ENCODE data around the gene CR1L. TPM values are rescaled to one million over a fixed set of nuclear protein-coding genes. Genes with fewer than 3 reads are reported as not detected.

CR1L gene
- total and polyA plus RNA-seq, 2 of the 8 experiments (the other 6 are each of a cell fraction or from before 2014, with no cell fraction given), result 0.39 TPM; not detected in 1

GRCh38 chr1:207702317-207702716 lies 57.4 kb downstream of the CR1L start:
- Histone ChIP-seq H3K27me3 (replicated peaks in 1 of 4; ENCODE audit: control insufficient read depth in 3 of 4, extremely low read depth in 1 of 4, insufficient read depth in 3 of 4, low read length in 3 of 4) (no peaks in the 10 kb centered on the region), H3K56ac (replicated peaks; ENCODE audit: insufficient read length, low read depth, low read length) (no peak overlapping the region), H3K18ac (ENCODE audit: extremely low read depth, low read length) (no peak overlapping the region), H3K9me3 (ENCODE audit: insufficient read depth in 2 of 2, low read depth in 1 of 2, low read length in 1 of 2) (no peaks in the 10 kb centered on the region), H3K14ac (ENCODE audit: insufficient read length) (no peak overlapping the region), H3K79me2 (ENCODE audit: control insufficient read depth in 1 of 2, insufficient read depth in 2 of 2, low read length in 2 of 2) (no peaks in the 10 kb centered on the region), H4K8ac (ENCODE audit: extremely low read depth, insufficient read depth, low read length) (no peak overlapping the region), H3K4me1 (replicated peaks in 1 of 4; ENCODE audit: control insufficient read depth in 3 of 4, insufficient read depth in 4 of 4, low read length in 3 of 4) (no peaks in the 10 kb centered on the region), H2BK120ac (replicated peaks; ENCODE audit: low read depth, low read length) (no peak overlapping the region), H2BK20ac (ENCODE audit: low read length) (no peak overlapping the region), H2AFZ (ENCODE audit: low read length) (no peak overlapping the region), H3K79me1 (ENCODE audit: low read depth, low read length) (no peaks in the 10 kb centered on the region), H3K27ac (ENCODE audit: low read depth, low read length) (no peak overlapping the region), H3K9ac (replicated peaks in 1 of 4; ENCODE audit: extremely low read depth in 1 of 4, low read depth in 3 of 4, low read length in 3 of 4) (no peak overlapping the region), H4K20me1 (replicated peaks in 1 of 2; ENCODE audit: control insufficient read depth in 1 of 2, insufficient read depth in 2 of 2, low read length in 2 of 2) (no peaks in the 10 kb centered on the region), H2BK12ac (ENCODE audit: low read depth, low read length) (no peak overlapping the region), H3K23ac (ENCODE audit: insufficient read length) (no peak overlapping the region), H3K4ac (replicated peaks; ENCODE audit: insufficient read length, low read depth, low read length) (no peak overlapping the region), H4K91ac (replicated peaks; ENCODE audit: insufficient read length, low read length) (no peak overlapping the region), H3K4me3 (ENCODE audit: extremely low read depth in 1 of 4, insufficient read depth in 2 of 4, low read depth in 3 of 4, low read length in 4 of 4) (no peak overlapping the region), H3K4me2 (ENCODE audit: insufficient read depth in 1 of 2, low read depth in 2 of 2, low read length in 2 of 2) (no peak overlapping the region), H4K5ac (ENCODE audit: insufficient read length, low read depth, low read length) (no peak overlapping the region), H2BK15ac (ENCODE audit: low read length) (no peak overlapping the region), H3K36me3 (ENCODE audit: control insufficient read depth in 2 of 4, insufficient read depth in 4 of 4, low read length in 3 of 4) (no peaks in the 10 kb centered on the region), H3K23me2 (ENCODE audit: low read depth, low read length) (no peaks in the 10 kb centered on the region), H2BK5ac (ENCODE audit: low read depth, low read length) (no peak overlapping the region), H2AK5ac (ENCODE audit: low read depth, low read length) (no peak overlapping the region)
- POLR2A ChIA-PET (ENCODE audit: partially characterized antibody), result no interaction called here
- CTCF ChIA-PET (ENCODE audit: partially characterized antibody), result interaction anchor here (0.6 to 1.5 kb wide), 6 partner anchors 11 to 1157 kb away, joined by 3 to 6 read pairs (median 4); no protein-coding TSS in a partner anchor
- DNase-seq (ENCODE audit: low read depth in 1 of 2, low spot score in 2 of 2) (no peak), FAIRE-seq (no peak)
- 80% methylated on average over 1 of the region's 1 CpG; no CpG with 5 or more reads in 1 of the 2 experiments for WGBS, 2 experiments (ENCODE audit: extremely low coverage in 1 of 2, insufficient coverage in 1 of 2, insufficient read length in 1 of 2, insufficient replicate concordance in 2 of 2, low coverage in 1 of 2, low lambda C conversion rate in 2 of 2, missing lambda C conversion rate in 1 of 2)
- no peak for TF ChIP-seq JUND (IDR thresholded peaks at IDR 0.05; ENCODE audit: low read length)
